Tibial nerve (tissue), 4 donors: Measurements from ENCODE around the gene BRSK2.

Experiments used
- EP300 ChIP-seq, 2 donors: sonication (generic); formaldehyde crosslinking; IDR thresholded peaks; one replicate each; pipeline ENCODE4 v1.6.1; 2017; ENCODE audit warnings: antibody characterized with exemption in 2 of 2, mild to moderate bottlenecking in 1 of 2
- POLR2A ChIP-seq, 2 donors: fragments of 450-650 bp; IDR thresholded peaks; one replicate each; pipeline ENCODE4 v1.6.1; 2017; ENCODE audit warnings: antibody characterized with exemption in 2 of 2, mild to moderate bottlenecking in 2 of 2, moderate library complexity in 2 of 2
- TF ChIP-seq, protein P1 (sequence below), 5 experiments: fragments of 200-600 bp in 3 of 5; fragments of 450-650 bp in 2 of 5; sonication (generic) in 3 of 5; IDR thresholded peaks; one replicate each; pipeline ENCODE4 v1.5.1; 2016 to 2019; ENCODE audit warnings: antibody characterized with exemption in 5 of 5, mild to moderate bottlenecking in 3 of 5, moderate library complexity in 2 of 5

DNA sequence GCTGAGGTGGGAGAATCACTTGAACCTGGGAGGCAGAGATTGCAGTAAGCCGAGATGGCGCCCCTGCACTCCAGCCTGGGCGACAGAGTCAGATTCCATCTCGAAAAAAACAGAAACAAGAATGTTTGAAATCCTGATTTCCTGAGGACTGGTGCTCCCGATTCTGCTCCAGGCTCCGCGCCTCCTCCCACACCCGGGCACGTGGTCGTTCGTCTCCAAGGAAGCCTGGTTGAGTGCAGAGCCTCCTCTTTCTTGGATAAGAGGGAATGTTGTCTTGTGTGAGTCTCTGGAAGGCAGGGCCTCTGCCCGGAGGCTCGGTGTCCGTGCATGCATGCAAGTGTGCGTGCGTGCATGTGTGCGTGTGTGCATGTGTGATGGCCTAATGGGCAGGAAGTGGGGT is 30.1 kb downstream of the BRSK2 start:
- TF ChIP-seq, protein P1, sequence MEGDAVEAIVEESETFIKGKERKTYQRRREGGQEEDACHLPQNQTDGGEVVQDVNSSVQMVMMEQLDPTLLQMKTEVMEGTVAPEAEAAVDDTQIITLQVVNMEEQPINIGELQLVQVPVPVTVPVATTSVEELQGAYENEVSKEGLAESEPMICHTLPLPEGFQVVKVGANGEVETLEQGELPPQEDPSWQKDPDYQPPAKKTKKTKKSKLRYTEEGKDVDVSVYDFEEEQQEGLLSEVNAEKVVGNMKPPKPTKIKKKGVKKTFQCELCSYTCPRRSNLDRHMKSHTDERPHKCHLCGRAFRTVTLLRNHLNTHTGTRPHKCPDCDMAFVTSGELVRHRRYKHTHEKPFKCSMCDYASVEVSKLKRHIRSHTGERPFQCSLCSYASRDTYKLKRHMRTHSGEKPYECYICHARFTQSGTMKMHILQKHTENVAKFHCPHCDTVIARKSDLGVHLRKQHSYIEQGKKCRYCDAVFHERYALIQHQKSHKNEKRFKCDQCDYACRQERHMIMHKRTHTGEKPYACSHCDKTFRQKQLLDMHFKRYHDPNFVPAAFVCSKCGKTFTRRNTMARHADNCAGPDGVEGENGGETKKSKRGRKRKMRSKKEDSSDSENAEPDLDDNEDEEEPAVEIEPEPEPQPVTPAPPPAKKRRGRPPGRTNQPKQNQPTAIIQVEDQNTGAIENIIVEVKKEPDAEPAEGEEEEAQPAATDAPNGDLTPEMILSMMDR (IDR thresholded peaks at IDR 0.05): no peak
- no peak for TF ChIP-seq POLR2A (IDR thresholded peaks at IDR 0.05)
- no peak for TF ChIP-seq EP300 (IDR thresholded peaks at IDR 0.05)
